Neural progenitor cell (in vitro differentiated cells): Measurements from ENCODE around the gene KCNMA1. TPM values are rescaled to one million over a fixed set of nuclear protein-coding genes. Genes with fewer than 3 reads are reported as not detected.

Experiments used
- DNase-seq: peaks from one replicate; pipeline ENCODE4 v3.0.0-alpha.2; 2016; ENCODE audit warnings: low spot score
- H2AFZ ChIP-seq: fragments of 200-600 bp; sonication (generic); replicated peaks from 2 replicates; pipeline ENCODE4 v1.6.1; 2016; ENCODE audit warnings: antibody characterized with exemption
- H3F3A ChIP-seq: fragments of 200-600 bp; sonication (generic); 2 replicates; pipeline ENCODE4 v1.6.1; 2016; ENCODE audit warnings: antibody characterized with exemption, low read depth
- H3K27ac ChIP-seq: fragments of 200-600 bp; sonication (generic); 2 replicates; pipeline ENCODE4 v1.5.1; 2016; ENCODE audit warnings: mild to moderate bottlenecking
- H3K27me3 ChIP-seq: fragments of 200-600 bp; sonication (generic); 2 replicates; pipeline ENCODE4 v1.6.1; 2016; ENCODE audit warnings: mild to moderate bottlenecking, moderate library complexity
- H3K36me3 ChIP-seq: fragments of 200-600 bp; sonication (generic); 2 replicates; pipeline ENCODE4 v1.5.1; 2016
- H3K4me1 ChIP-seq: fragments of 200-600 bp; sonication (generic); 2 replicates; pipeline ENCODE4 v1.6.1; 2016; ENCODE audit warnings: mixed run types
- H3K4me2 ChIP-seq: fragments of 200-600 bp; sonication (generic); 2 replicates; pipeline ENCODE4 v1.6.1; 2016
- H3K4me3 ChIP-seq: fragments of 200-600 bp; sonication (generic); 2 replicates; pipeline ENCODE4 v1.5.1; 2016
- H3K79me2 ChIP-seq: fragments of 200-600 bp; sonication (generic); 2 replicates; pipeline ENCODE4 v1.6.1; 2016; ENCODE audit warnings: low read depth
- H3K9ac ChIP-seq: fragments of 200-600 bp; sonication (generic); 2 replicates; pipeline ENCODE4 v1.6.1; 2016
- H3K9me3 ChIP-seq: fragments of 200-600 bp; sonication (generic); 2 replicates; pipeline ENCODE4 v1.5.1; 2016; ENCODE audit warnings: low read depth
- H4K20me1 ChIP-seq: fragments of 200-600 bp; sonication (generic); 2 replicates; pipeline ENCODE4 v1.6.1; 2016; ENCODE audit warnings: low read depth
- H3K27ac Mint-ChIP-seq: 3 replicates; pipeline ENCODE4 v1.8.0; 2021; ENCODE audit warnings: mixed read lengths
- H3K27me3 Mint-ChIP-seq: 2 replicates; pipeline ENCODE4 v1.8.0; 2022; ENCODE audit warnings: low read depth, mild to moderate bottlenecking, inconsistent platforms, moderate library complexity, mixed read lengths; ENCODE audit not compliant: insufficient read depth
- H3K36me3 Mint-ChIP-seq: 3 replicates; pipeline ENCODE4 v1.8.0; 2021; ENCODE audit warnings: mixed read lengths
- H3K4me1 Mint-ChIP-seq: 3 replicates; pipeline ENCODE4 v1.8.0; 2021; ENCODE audit warnings: mixed read lengths
- H3K4me3 Mint-ChIP-seq: 3 replicates; pipeline ENCODE4 v1.8.0; 2021; ENCODE audit warnings: mild to moderate bottlenecking, moderate library complexity, mixed read lengths
- H3K9me3 Mint-ChIP-seq: 3 replicates; pipeline ENCODE4 v1.8.0; 2020; ENCODE audit warnings: mixed read lengths
- CTCF ChIP-seq: fragments of 200-600 bp; sonication (generic); IDR thresholded peaks from 2 replicates; pipeline ENCODE4 v1.5.1; 2017; ENCODE audit warnings: antibody characterized with exemption, mild to moderate bottlenecking
- EZH2 ChIP-seq: fragments of 200-600 bp; sonication (generic); IDR thresholded peaks from 2 replicates; pipeline ENCODE4 v1.6.1; 2017; ENCODE audit warnings: antibody characterized with exemption, mild to moderate bottlenecking, moderate library complexity
- EZH2phosphoT487 ChIP-seq: fragments of 200-600 bp; sonication (generic); IDR thresholded peaks from 2 replicates; pipeline ENCODE4 v1.6.1; 2017; ENCODE audit warnings: antibody characterized with exemption
- total RNA-seq: library from RNA; depleted of rRNA; stranded (reverse); fragments of >200 nt; gene quantifications from 2 replicates; pipeline ENCODE4 v1.2.3, GENCODE V29; 2015; ENCODE audit warnings: low replicate concordance

Gene KCNMA1
- total RNA-seq, 1 donor from 2014 or later, result 2.4 TPM

GRCh38 chr10:77562742-77563141, 74.9 kb downstream of the KCNMA1 start:
- Histone ChIP-seq H3K27ac (no peak overlapping the region), H4K20me1 (no peaks in the 10 kb centered on the region), H3K36me3 (no peaks in the 10 kb centered on the region), H2AFZ (no peak overlapping the region), H3K79me2 (no peaks in the 10 kb centered on the region), H3K9ac (no peak overlapping the region), H3K27me3 (no peaks in the 10 kb centered on the region), H3K4me1 (peaks cover 25% of the 10 kb centered on the region), H3K9me3 (no peaks in the 10 kb centered on the region), H3K4me2 (no peak overlapping the region), H3F3A (peaks cover 18% of the 10 kb centered on the region), H3K4me3 (no peak overlapping the region)
- no peak for DNase-seq
- H3K4me3 Mint-ChIP-seq, result no peak overlapping the region
- peaks cover 7% of the 10 kb centered on the region for H3K27me3 Mint-ChIP-seq
- no peaks in the 10 kb centered on the region for H3K36me3 Mint-ChIP-seq
- no peak for TF ChIP-seq CTCF
- no peak for TF ChIP-seq EZH2
- TF ChIP-seq EZH2phosphoT487, result no peak
- no peak overlapping the region for H3K27ac Mint-ChIP-seq
- no peaks in the 10 kb centered on the region for H3K9me3 Mint-ChIP-seq
- peaks cover 7% of the 10 kb centered on the region for H3K4me1 Mint-ChIP-seq

DNA sequence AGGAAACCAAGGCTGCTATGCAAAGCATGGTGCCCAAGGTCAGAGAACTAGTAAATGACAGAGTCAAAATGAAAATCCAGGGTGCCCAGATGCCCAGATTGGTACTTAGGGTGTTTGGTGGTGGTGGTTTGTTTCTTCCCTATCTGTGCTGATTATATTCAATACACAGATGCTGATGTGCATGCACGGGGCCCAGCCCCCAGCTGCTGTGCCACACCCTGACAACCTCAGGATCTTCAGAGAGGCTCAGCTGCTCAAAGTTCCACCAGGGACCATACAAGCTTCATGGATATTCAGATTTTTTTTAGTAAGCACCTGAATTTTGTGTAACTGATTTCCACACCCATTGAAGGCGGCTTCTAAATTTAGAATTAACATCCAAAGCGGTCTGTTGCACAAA, 75.6 kb downstream of the KCNMA1 start:
- Histone ChIP-seq H3K27ac (no peak overlapping the region), H3K4me2 (no peak overlapping the region), H3K27me3 (no peaks in the 10 kb centered on the region), H3F3A (peaks cover 18% of the 10 kb centered on the region), H3K4me1 (peaks cover 29% of the 10 kb centered on the region), H2AFZ (no peak overlapping the region), H3K79me2 (no peaks in the 10 kb centered on the region), H3K9me3 (no peaks in the 10 kb centered on the region), H3K9ac (no peak overlapping the region), H3K4me3 (no peak overlapping the region), H3K36me3 (no peaks in the 10 kb centered on the region), H4K20me1 (no peaks in the 10 kb centered on the region)
- H3K9me3 Mint-ChIP-seq, result no peaks in the 10 kb centered on the region
- peaks cover 10% of the 10 kb centered on the region for H3K4me1 Mint-ChIP-seq
- no peaks in the 10 kb centered on the region for H3K36me3 Mint-ChIP-seq
- no peak for DNase-seq
- TF ChIP-seq CTCF (no peak), EZH2 (no peak), EZH2phosphoT487 (no peak)
- no peak overlapping the region for H3K4me3 Mint-ChIP-seq
- H3K27me3 Mint-ChIP-seq, result peaks cover 7% of the 10 kb centered on the region
- H3K27ac Mint-ChIP-seq, result no peak overlapping the region

GRCh38 chr10:77560471-77560870, 77.1 kb downstream of the KCNMA1 start:
- no peaks in the 10 kb centered on the region for H3K36me3 Mint-ChIP-seq

More at GRCh38 chr10:77560471-77560870, 77.1 kb downstream of the KCNMA1 start:
- Histone ChIP-seq H3K4me1 (peaks cover 25% of the 10 kb centered on the region), H3K36me3 (no peaks in the 10 kb centered on the region), H3K27me3 (no peaks in the 10 kb centered on the region), H3K9me3 (no peaks in the 10 kb centered on the region), H3K4me3 (no peak overlapping the region), H3K4me2 (no peak overlapping the region), H2AFZ (no peak overlapping the region), H3K9ac (no peak overlapping the region), H3F3A (peaks cover 18% of the 10 kb centered on the region), H3K79me2 (no peaks in the 10 kb centered on the region), H4K20me1 (no peaks in the 10 kb centered on the region), H3K27ac (no peak overlapping the region)
- peaks cover 11% of the 10 kb centered on the region for H3K4me1 Mint-ChIP-seq
- TF ChIP-seq CTCF (no peak), EZH2 (no peak), EZH2phosphoT487 (no peak)
- H3K27ac Mint-ChIP-seq, result no peak overlapping the region
- no peak overlapping the region for H3K4me3 Mint-ChIP-seq
- H3K9me3 Mint-ChIP-seq, result no peaks in the 10 kb centered on the region
- peaks cover 5% of the 10 kb centered on the region for H3K27me3 Mint-ChIP-seq
- no peak for DNase-seq
